Limb (tissue), 2 donors: Measurements from ENCODE around the gene C1QTNF1.

Experiments used
- DNase-seq, 2 donors: peaks; one replicate each; pipeline ENCODE4 v3.0.0-alpha.2; 2016; ENCODE audit errors: extremely low spot score in 2 of 2

The C1QTNF1 gene

GRCh38 chr17:79078476-79079190 is 54.7 kb downstream of the C1QTNF1 start:
- peak in 1 of 2 donors; percentile 18 for DNase-seq

- peak in 1 of 2 donors; percentile 19 for DNase-seq
Observed at GRCh38 chr17:79079421-79080200, 55.6 kb downstream of the C1QTNF1 start.

GRCh38 chr17:79080349-79080748 is 56.4 kb downstream of the C1QTNF1 start:
- peak in 1 of 2 donors; percentile 25 for DNase-seq

- peak in 1 of 2 donors; percentile 25 for DNase-seq
Observed at GRCh38 chr17:79080761-79081290, 56.9 kb downstream of the C1QTNF1 start.

- DNase-seq, result peak in 1 of 2 donors; percentile 34
Observed at GRCh38 chr17:79081571-79082276, 57.8 kb downstream of the C1QTNF1 start.

GRCh38 chr17:79082311-79083190 is 58.6 kb downstream of the C1QTNF1 start:
- peak in 1 of 2 donors; percentile 69 for DNase-seq

- DNase-seq, result peak in 1 of 2 donors; percentile 25
Observed at GRCh38 chr17:79083191-79083971, 59.4 kb downstream of the C1QTNF1 start.

- DNase-seq, result peak in 1 of 2 donors; percentile 22
Observed at GRCh38 chr17:79084291-79085153, 60.6 kb downstream of the C1QTNF1 start.

GRCh38 chr17:79085154-79085920 is 61.4 kb downstream of the C1QTNF1 start:
- peak in 1 of 2 donors; percentile 23 for DNase-seq

- DNase-seq, result no peak
Observed at GRCh38 chr17:79085921-79086551, 62.1 kb downstream of the C1QTNF1 start.

- no peak for DNase-seq
Observed at GRCh38 chr17:79086609-79087427, 62.8 kb downstream of the C1QTNF1 start.

- DNase-seq, result peak; percentile 56 to 89
Observed at GRCh38 chr17:79087428-79088143, 63.6 kb downstream of the C1QTNF1 start.

- no peak for DNase-seq
Observed at GRCh38 chr17:79088247-79088996, 64.5 kb downstream of the C1QTNF1 start.

GRCh38 chr17:79088997-79089328 is 65.0 kb downstream of the C1QTNF1 start:
- DNase-seq, result no peak

GRCh38 chr17:79089720-79090442 is 65.9 kb downstream of the C1QTNF1 start:
- no peak for DNase-seq
